ENCODE measurements around the gene EXOSC5. TPM values are rescaled to one million over a fixed set of nuclear protein-coding genes. Genes with fewer than 3 reads are reported as not detected.

EXOSC5 gene
- total and polyA plus RNA-seq, 2 of the 4 experiments (the other 2 are of a cell fraction), result 19.0 to 25.2 TPM

DNA sequence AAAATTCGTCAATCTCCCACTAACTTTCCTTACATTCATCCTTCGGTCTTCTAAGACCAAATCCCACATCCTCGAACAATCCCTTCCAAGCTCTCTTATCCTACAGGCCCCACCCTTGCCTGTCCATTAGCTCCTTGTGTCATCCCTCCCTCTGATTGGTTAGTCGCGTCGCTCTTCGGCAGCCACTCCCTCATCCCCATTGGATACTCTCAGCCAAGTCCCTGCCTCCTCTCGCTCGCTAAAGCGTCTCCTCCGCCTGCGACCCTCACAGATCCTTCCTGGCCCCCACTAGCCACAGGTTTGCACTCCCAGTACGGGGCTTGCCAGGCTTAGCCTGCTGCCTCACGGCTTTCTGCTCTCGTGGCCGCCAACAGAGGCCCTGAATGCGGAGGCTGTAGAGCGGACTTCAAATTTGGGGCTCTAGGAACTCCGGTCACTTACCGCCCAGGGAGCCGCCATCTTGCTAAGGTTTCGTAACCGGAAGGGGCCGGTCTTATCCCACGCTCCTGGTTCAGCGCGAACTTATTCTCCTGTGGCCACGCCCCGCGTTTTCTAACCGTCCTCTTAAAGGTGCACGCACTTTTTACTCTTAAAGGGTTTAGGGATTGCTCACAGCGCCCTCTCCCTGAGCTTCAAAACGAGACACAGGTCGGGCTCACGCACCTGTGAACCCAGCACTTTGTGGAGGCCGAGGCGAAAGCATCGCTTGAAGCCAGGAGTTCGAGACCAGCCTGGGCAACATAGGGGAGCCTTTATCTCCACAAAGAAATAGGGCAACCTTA lies 42.5 kb upstream of the EXOSC5 start, which contains the start of gene DMAC2 (continued):
- peak; percentile 76 for TF ChIP-seq POLR2A (IDR thresholded peaks at IDR 0.05; ENCODE audit: low read depth, low read length)

DNA sequence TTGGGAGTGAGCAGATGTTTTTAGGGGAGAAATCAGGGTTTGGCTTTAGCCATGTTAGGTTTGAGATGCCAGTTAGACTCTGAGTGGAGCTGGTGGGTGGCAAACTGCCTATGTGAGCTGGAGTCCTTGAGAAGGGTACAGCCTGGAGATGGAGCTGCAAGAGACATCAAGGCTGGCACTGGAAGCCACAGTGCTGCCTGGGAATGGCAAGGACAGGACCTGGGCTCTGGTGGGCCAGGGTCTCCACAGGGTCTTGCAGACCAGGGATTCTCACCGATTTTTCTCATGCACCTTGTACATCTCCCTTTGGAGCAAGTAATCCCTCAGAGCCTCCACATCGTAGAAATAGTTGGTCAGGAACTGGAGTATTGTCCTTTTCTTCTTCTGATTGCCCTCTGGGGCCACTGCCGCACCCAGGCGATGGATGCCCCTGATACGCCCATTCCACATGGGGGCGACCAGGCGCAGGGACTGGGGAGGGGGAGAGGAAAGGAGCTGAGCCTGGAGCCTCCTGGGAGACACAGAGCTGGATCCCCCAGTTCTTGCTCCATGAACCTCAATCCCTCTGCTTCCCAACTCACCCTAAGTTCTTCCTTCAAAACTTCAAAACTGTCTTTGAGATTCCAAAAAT lies 40.9 kb upstream of the EXOSC5 start:
- Histone ChIP-seq H2AFZ (replicated peaks; ENCODE audit: low read length, poor library complexity) (no peak overlapping the region), H2BK120ac (ENCODE audit: low read depth, low read length) (no peak overlapping the region), H4K91ac (ENCODE audit: insufficient read depth, low read depth, low read length) (no peak overlapping the region), H3K27ac (ENCODE audit: insufficient read depth, low read length) (no peak overlapping the region), H3K4me3 (ENCODE audit: insufficient read depth, low read depth, low read length) (no peak overlapping the region), H2BK20ac (ENCODE audit: low read depth, low read length) (no peak overlapping the region), H3K9ac (ENCODE audit: low read depth, low read length) (no peak overlapping the region), H3K4ac (ENCODE audit: low read depth, low read length) (no peak overlapping the region), H3K14ac (replicated peaks; ENCODE audit: low read depth, low read length) (no peak overlapping the region), H4K5ac (ENCODE audit: low read depth, low read length) (no peak overlapping the region), H2AK9ac (replicated peaks; ENCODE audit: low read depth, low read length, poor library complexity) (no peak overlapping the region), H3K4me1 (ENCODE audit: control insufficient read depth, insufficient read depth, low read length) (no peaks in the 10 kb centered on the region; the same call in 1 of the 2 replicates), H3K18ac (ENCODE audit: low read depth, low read length) (no peak overlapping the region), H4K20me1 (ENCODE audit: insufficient read depth, low read length) (no peaks in the 10 kb centered on the region), H3K23ac (ENCODE audit: low read depth, low read length) (no peak overlapping the region), H3K56ac (ENCODE audit: extremely low read depth, insufficient read depth, low read length) (no peak overlapping the region), H3K9me3 (ENCODE audit: control insufficient read depth, insufficient read depth, low read length) (no peaks in the 10 kb centered on the region), H2BK5ac (ENCODE audit: low read depth, low read length, poor library complexity, severe bottlenecking) (no peak overlapping the region), H3K27me3 (ENCODE audit: control insufficient read depth, insufficient read depth, low read length) (no peaks in the 10 kb centered on the region), H4K8ac (ENCODE audit: low read depth in 2 of 2, low read length in 2 of 2) (no peak overlapping the region), H3K9me1 (ENCODE audit: insufficient read depth, low read length) (no peaks in the 10 kb centered on the region; the same call in 1 of the 2 replicates), H2AK5ac (ENCODE audit: low read depth, low read length) (no peak overlapping the region), H3K4me2 (ENCODE audit: low read depth, low read length) (no peak overlapping the region), H2BK15ac (ENCODE audit: low read depth, low read length) (no peak overlapping the region), H3K79me1 (ENCODE audit: low read depth in 1 of 2, low read length in 2 of 2) (peaks cover 9 to 21% of the 10 kb centered on the region in 2 experiments), H3K36me3 (ENCODE audit: control insufficient read depth, insufficient read depth, low read length) (peaks cover 12% of the 10 kb centered on the region)
- ChIA-PET CTCF (no interaction called here), POLR2A (ENCODE audit: unreplicated experiment) (no interaction called here)
- DNase-seq, result no peak
- no peak for ATAC-seq (ENCODE audit: low read depth)
- dilution Hi-C loops (cut with HindIII; ENCODE audit: low sequenced_read_pairs, unreplicated experiment), result no loop called here
- in situ Hi-C loops (cut with MboI; ENCODE audit: low sequenced_read_pairs), result no loop called here
- no CpG with 5 or more reads among the region's 7 CpGs for WGBS, 2 experiments (ENCODE audit: extremely low coverage in 2 of 2, insufficient read length in 1 of 2)
- BruUV-seq (replicated peaks), result no TSS peak
- intact Hi-C loops (cut with micrococcal nuclease), result no loop called here
- TF ChIP-seq SMC3 (IDR thresholded peaks at IDR 0.05; ENCODE audit: low read depth, low read length) (no peak), FOS (IDR thresholded peaks at IDR 0.05; ENCODE audit: low read depth, low read length) (no peak), RCOR1 (IDR thresholded peaks at IDR 0.05; ENCODE audit: insufficient replicate concordance, low read length) (no peak), POLR2A (IDR thresholded peaks at IDR 0.05; ENCODE audit: low read depth, low read length) (no peak), MXI1 (IDR thresholded peaks at IDR 0.05; ENCODE audit: borderline replicate concordance, low read depth, low read length) (no peak), CEBPB (IDR thresholded peaks at IDR 0.05; ENCODE audit: low read depth, low read length) (no peak), RAD21 (IDR thresholded peaks at IDR 0.05; ENCODE audit: low read length) (no peak), CHD1 (IDR thresholded peaks at IDR 0.05; ENCODE audit: low read depth, low read length) (no peak), RFX5 (IDR thresholded peaks at IDR 0.05; ENCODE audit: low read depth, low read length) (no peak)
- TF ChIP-seq, protein P1, sequence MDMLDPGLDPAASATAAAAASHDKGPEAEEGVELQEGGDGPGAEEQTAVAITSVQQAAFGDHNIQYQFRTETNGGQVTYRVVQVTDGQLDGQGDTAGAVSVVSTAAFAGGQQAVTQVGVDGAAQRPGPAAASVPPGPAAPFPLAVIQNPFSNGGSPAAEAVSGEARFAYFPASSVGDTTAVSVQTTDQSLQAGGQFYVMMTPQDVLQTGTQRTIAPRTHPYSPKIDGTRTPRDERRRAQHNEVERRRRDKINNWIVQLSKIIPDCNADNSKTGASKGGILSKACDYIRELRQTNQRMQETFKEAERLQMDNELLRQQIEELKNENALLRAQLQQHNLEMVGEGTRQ (IDR thresholded peaks at IDR 0.05; ENCODE audit: low read depth, low read length), result no peak
- TF ChIP-seq, protein P2, sequence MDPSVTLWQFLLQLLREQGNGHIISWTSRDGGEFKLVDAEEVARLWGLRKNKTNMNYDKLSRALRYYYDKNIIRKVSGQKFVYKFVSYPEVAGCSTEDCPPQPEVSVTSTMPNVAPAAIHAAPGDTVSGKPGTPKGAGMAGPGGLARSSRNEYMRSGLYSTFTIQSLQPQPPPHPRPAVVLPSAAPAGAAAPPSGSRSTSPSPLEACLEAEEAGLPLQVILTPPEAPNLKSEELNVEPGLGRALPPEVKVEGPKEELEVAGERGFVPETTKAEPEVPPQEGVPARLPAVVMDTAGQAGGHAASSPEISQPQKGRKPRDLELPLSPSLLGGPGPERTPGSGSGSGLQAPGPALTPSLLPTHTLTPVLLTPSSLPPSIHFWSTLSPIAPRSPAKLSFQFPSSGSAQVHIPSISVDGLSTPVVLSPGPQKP (IDR thresholded peaks at IDR 0.05; ENCODE audit: borderline replicate concordance, low read depth, low read length), result no peak
- TF ChIP-seq, protein P3, sequence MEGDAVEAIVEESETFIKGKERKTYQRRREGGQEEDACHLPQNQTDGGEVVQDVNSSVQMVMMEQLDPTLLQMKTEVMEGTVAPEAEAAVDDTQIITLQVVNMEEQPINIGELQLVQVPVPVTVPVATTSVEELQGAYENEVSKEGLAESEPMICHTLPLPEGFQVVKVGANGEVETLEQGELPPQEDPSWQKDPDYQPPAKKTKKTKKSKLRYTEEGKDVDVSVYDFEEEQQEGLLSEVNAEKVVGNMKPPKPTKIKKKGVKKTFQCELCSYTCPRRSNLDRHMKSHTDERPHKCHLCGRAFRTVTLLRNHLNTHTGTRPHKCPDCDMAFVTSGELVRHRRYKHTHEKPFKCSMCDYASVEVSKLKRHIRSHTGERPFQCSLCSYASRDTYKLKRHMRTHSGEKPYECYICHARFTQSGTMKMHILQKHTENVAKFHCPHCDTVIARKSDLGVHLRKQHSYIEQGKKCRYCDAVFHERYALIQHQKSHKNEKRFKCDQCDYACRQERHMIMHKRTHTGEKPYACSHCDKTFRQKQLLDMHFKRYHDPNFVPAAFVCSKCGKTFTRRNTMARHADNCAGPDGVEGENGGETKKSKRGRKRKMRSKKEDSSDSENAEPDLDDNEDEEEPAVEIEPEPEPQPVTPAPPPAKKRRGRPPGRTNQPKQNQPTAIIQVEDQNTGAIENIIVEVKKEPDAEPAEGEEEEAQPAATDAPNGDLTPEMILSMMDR (conservative IDR thresholded peaks at IDR 0.05; ENCODE audit: low read depth, low read length), result no peak
